Neural cell (in vitro differentiated cells): Measurements from ENCODE around the gene GGT5. TPM values are rescaled to one million over a fixed set of nuclear protein-coding genes. Genes with fewer than 3 reads are reported as not detected.
"Not testable (repeated sequence)": the region's sequence is repeated elsewhere in the genome, so short reads cannot be mapped to it uniquely, and the experiment has no call there.

Experiments
- H2AFZ ChIP-seq: fragments of 200-600, 300-800 bp; sonication (generic), shearing (Covaris generic); 2 replicates; pipeline ENCODE4 v1.6.0; 2014; ENCODE audit warnings: low read depth, mild to moderate bottlenecking, antibody characterized with exemption, low read length, moderate library complexity
- H3F3A ChIP-seq: fragments of 200-600 bp; shearing (Covaris generic); 2 replicates; pipeline ENCODE4 v1.6.1; 2016; ENCODE audit warnings: mild to moderate bottlenecking, moderate library complexity, mixed read lengths, antibody characterized with exemption, low read length; ENCODE audit not compliant: insufficient read depth, poor library complexity, severe bottlenecking
- H3K27ac ChIP-seq: fragments of 200-600, 300-800 bp; sonication (generic), shearing (Covaris generic); 2 replicates; pipeline ENCODE4 v1.5.1; 2014; ENCODE audit warnings: mild to moderate bottlenecking, low read length, moderate library complexity
- H3K27me3 ChIP-seq: fragments of 300-800, 200-600 bp; sonication (generic), shearing (Covaris generic); 2 replicates; pipeline ENCODE4 v1.6.0; 2014; ENCODE audit warnings: mild to moderate bottlenecking, low read depth, low read length, moderate library complexity; ENCODE audit not compliant: insufficient read depth
- H3K36me3 ChIP-seq: fragments of 300-800, 200-600 bp; sonication (generic), shearing (Covaris generic); 2 replicates; pipeline ENCODE4 v1.5.1; 2014; ENCODE audit warnings: mild to moderate bottlenecking, antibody characterized with exemption, low read length, moderate library complexity; ENCODE audit not compliant: insufficient read depth
- H3K4me2 ChIP-seq: fragments of 300-800, 200-600 bp; sonication (generic), shearing (Covaris generic); 2 replicates; pipeline ENCODE4 v1.6.0; 2014; ENCODE audit warnings: mild to moderate bottlenecking, low read length
- H3K4me3 ChIP-seq: fragments of 300-800, 200-600 bp; sonication (generic), shearing (Covaris generic); 2 replicates; pipeline ENCODE4 v1.5.1; 2014; ENCODE audit warnings: mild to moderate bottlenecking, low read length, moderate library complexity
- H3K79me2 ChIP-seq: fragments of 200-600 bp; shearing (Covaris generic); replicated peaks from 2 replicates; pipeline ENCODE4 v1.6.0; 2014; ENCODE audit warnings: mild to moderate bottlenecking, low read length, moderate library complexity; ENCODE audit not compliant: insufficient read depth
- H3K9ac ChIP-seq: fragments of 300-800, 200-600 bp; sonication (generic), shearing (Covaris generic); 2 replicates; pipeline ENCODE4 v1.6.1; 2016; ENCODE audit warnings: mild to moderate bottlenecking, low read length, mixed read lengths
- H3K9me2 ChIP-seq: fragments of 200-600 bp; shearing (Covaris generic); 2 replicates; pipeline ENCODE4 v1.6.1; 2016; ENCODE audit warnings: mild to moderate bottlenecking, low read length, mixed read lengths; ENCODE audit not compliant: insufficient read depth
- H3K9me3 ChIP-seq: fragments of 200-600, 300-800 bp; sonication (generic), shearing (Covaris generic); 2 replicates; pipeline ENCODE4 v1.6.1; 2016; ENCODE audit warnings: mild to moderate bottlenecking, mixed run types, low read length, moderate library complexity, mixed read lengths
- H4K20me1 ChIP-seq: fragments of 200-600 bp; shearing (Covaris generic); 2 replicates; pipeline ENCODE4 v1.6.1; 2016; ENCODE audit warnings: mild to moderate bottlenecking, mixed run types; ENCODE audit not compliant: insufficient read depth
- EP300 ChIP-seq: fragments of 450-650 bp; conservative IDR thresholded peaks from 2 replicates; pipeline ENCODE4 v1.6.1; 2014; ENCODE audit warnings: antibody characterized with exemption, mild to moderate bottlenecking, moderate library complexity; ENCODE audit not compliant: poor library complexity, severe bottlenecking
- EZH2 ChIP-seq: fragments of 200-600, 300-800 bp; shearing (Covaris generic), sonication (generic); IDR thresholded peaks from 2 replicates; pipeline ENCODE4 v1.6.1; 2014; ENCODE audit warnings: antibody characterized with exemption, low read length, borderline replicate concordance, mild to moderate bottlenecking; ENCODE audit not compliant: insufficient read depth, poor library complexity, severe bottlenecking
- MXI1 ChIP-seq: fragments of 450-650 bp; conservative IDR thresholded peaks from 2 replicates; pipeline ENCODE4 v1.6.1; 2014; ENCODE audit warnings: antibody characterized with exemption, mild to moderate bottlenecking; ENCODE audit not compliant: poor library complexity, severe bottlenecking
- POLR2AphosphoS5 ChIP-seq: IDR thresholded peaks from 2 replicates; pipeline ENCODE4 v1.6.1; 2012
- RAD21 ChIP-seq: fragments of 450-650 bp; conservative IDR thresholded peaks from 2 replicates; pipeline ENCODE4 v1.6.1; 2014; ENCODE audit warnings: antibody characterized with exemption, mild to moderate bottlenecking, moderate library complexity
- SMC3 ChIP-seq: fragments of 450-650 bp; conservative IDR thresholded peaks from 2 replicates; pipeline ENCODE4 v1.6.1; 2014; ENCODE audit warnings: antibody characterized with exemption, mild to moderate bottlenecking, moderate library complexity; ENCODE audit not compliant: poor library complexity
- TAF1 ChIP-seq: IDR thresholded peaks from 2 replicates; pipeline ENCODE4 v1.6.1; 2012; ENCODE audit warnings: low read depth
- polyA plus RNA-seq: library from polyadenylated mRNA; depleted of rRNA; stranded (reverse); fragments of >200 nt; gene quantifications from 2 replicates; pipeline ENCODE4 v1.2.3, GENCODE V29; 2014
- TF ChIP-seq, protein P1 (sequence below): fragments of 450-650 bp; IDR thresholded peaks from 2 replicates; pipeline ENCODE4 v1.5.1; 2014; ENCODE audit warnings: antibody characterized with exemption, mild to moderate bottlenecking, moderate library complexity; ENCODE audit not compliant: poor library complexity, severe bottlenecking
- TF ChIP-seq, protein P2 (sequence below): IDR thresholded peaks from 2 replicates; pipeline ENCODE4 v1.6.1; 2012; ENCODE audit warnings: borderline replicate concordance

The GGT5 gene
- polyA plus RNA-seq, 1 donor from 2014 or later = 0.12 TPM

- H3K9me2 ChIP-seq, H2AFZ ChIP-seq, H4K20me1 ChIP-seq, H3K4me2 ChIP-seq, H3K79me2 ChIP-seq, H3K9me3 ChIP-seq, H3K9ac ChIP-seq, H3K27me3 ChIP-seq, H3F3A ChIP-seq, H3K27ac ChIP-seq, H3K36me3 ChIP-seq, H3K4me3 ChIP-seq: not testable (repeated sequence)
Measured at GRCh38 chr22:24211716-24212115, 33.2 kb downstream of the GGT5 start.

- not testable (repeated sequence) for H3K9me3 ChIP-seq, H3K36me3 ChIP-seq, H3K79me2 ChIP-seq, H3K4me3 ChIP-seq, H4K20me1 ChIP-seq, H3K9ac ChIP-seq, H3K9me2 ChIP-seq, H3F3A ChIP-seq, H2AFZ ChIP-seq, H3K4me2 ChIP-seq, H3K27me3 ChIP-seq, H3K27ac ChIP-seq
Measured at GRCh38 chr22:24210409-24210808, 34.5 kb downstream of the GGT5 start.

- Histone ChIP-seq H3F3A (no peaks in the 10 kb centered on the region), H3K9ac (no peak overlapping the region), H3K79me2 (no peaks in the 10 kb centered on the region), H3K27me3 (no peaks in the 10 kb centered on the region), H3K4me2 (no peak overlapping the region), H3K27ac (no peak overlapping the region), H4K20me1 (no peaks in the 10 kb centered on the region), H3K9me3 (no peaks in the 10 kb centered on the region), H3K36me3 (no peaks in the 10 kb centered on the region), H3K9me2 (no peaks in the 10 kb centered on the region), H2AFZ (no peak overlapping the region), H3K4me3 (no peak overlapping the region)
- TF ChIP-seq RAD21 (no peak), TAF1 (no peak), POLR2AphosphoS5 (no peak)
Measured at GRCh38 chr22:24209687-24210086, 35.2 kb downstream of the GGT5 start.

DNA sequence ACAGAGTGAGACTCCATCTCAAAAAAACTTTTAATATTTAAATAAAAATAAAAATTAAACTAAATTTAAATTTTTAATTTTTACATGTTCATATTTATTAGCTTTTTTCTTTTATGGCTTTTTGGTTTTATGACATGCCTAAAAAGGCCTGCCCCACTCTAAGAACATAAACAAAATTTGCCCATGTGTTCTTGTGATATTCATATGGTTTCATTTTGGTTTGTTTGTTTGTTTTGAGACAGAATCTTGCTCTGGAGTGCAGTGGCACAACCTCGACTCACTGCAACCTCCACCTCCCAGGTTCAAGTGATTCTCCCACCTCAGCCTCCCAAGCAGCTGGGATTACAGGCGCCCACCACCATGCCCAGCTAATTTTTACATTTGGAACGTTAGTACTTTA, 35.9 kb downstream of the GGT5 start:
- Histone ChIP-seq H4K20me1 (no peaks in the 10 kb centered on the region), H3K79me2 (no peaks in the 10 kb centered on the region), H3K27me3 (no peaks in the 10 kb centered on the region), H3K27ac (no peak overlapping the region), H3K36me3 (no peaks in the 10 kb centered on the region), H3K4me2 (no peak overlapping the region), H3K9me3 (no peaks in the 10 kb centered on the region), H3K9me2 (no peaks in the 10 kb centered on the region), H3F3A (no peaks in the 10 kb centered on the region), H3K9ac (no peak overlapping the region), H3K4me3 (no peak overlapping the region), H2AFZ (no peak overlapping the region)
- TF ChIP-seq, protein P1, sequence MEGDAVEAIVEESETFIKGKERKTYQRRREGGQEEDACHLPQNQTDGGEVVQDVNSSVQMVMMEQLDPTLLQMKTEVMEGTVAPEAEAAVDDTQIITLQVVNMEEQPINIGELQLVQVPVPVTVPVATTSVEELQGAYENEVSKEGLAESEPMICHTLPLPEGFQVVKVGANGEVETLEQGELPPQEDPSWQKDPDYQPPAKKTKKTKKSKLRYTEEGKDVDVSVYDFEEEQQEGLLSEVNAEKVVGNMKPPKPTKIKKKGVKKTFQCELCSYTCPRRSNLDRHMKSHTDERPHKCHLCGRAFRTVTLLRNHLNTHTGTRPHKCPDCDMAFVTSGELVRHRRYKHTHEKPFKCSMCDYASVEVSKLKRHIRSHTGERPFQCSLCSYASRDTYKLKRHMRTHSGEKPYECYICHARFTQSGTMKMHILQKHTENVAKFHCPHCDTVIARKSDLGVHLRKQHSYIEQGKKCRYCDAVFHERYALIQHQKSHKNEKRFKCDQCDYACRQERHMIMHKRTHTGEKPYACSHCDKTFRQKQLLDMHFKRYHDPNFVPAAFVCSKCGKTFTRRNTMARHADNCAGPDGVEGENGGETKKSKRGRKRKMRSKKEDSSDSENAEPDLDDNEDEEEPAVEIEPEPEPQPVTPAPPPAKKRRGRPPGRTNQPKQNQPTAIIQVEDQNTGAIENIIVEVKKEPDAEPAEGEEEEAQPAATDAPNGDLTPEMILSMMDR = no peak
- TF ChIP-seq EP300 (no peak), EZH2 (no peak), TAF1 (no peak), POLR2AphosphoS5 (no peak), MXI1 (no peak), SMC3 (no peak), RAD21 (no peak)
- TF ChIP-seq, protein P2, sequence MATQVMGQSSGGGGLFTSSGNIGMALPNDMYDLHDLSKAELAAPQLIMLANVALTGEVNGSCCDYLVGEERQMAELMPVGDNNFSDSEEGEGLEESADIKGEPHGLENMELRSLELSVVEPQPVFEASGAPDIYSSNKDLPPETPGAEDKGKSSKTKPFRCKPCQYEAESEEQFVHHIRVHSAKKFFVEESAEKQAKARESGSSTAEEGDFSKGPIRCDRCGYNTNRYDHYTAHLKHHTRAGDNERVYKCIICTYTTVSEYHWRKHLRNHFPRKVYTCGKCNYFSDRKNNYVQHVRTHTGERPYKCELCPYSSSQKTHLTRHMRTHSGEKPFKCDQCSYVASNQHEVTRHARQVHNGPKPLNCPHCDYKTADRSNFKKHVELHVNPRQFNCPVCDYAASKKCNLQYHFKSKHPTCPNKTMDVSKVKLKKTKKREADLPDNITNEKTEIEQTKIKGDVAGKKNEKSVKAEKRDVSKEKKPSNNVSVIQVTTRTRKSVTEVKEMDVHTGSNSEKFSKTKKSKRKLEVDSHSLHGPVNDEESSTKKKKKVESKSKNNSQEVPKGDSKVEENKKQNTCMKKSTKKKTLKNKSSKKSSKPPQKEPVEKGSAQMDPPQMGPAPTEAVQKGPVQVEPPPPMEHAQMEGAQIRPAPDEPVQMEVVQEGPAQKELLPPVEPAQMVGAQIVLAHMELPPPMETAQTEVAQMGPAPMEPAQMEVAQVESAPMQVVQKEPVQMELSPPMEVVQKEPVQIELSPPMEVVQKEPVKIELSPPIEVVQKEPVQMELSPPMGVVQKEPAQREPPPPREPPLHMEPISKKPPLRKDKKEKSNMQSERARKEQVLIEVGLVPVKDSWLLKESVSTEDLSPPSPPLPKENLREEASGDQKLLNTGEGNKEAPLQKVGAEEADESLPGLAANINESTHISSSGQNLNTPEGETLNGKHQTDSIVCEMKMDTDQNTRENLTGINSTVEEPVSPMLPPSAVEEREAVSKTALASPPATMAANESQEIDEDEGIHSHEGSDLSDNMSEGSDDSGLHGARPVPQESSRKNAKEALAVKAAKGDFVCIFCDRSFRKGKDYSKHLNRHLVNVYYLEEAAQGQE = no peak
